Activated CD8-positive, alpha-beta memory T cell treated with anti-CD3 and anti-CD28 coated beads, Interleukin-2, amount 50 U/mL, for 4 hours (primary cell): ENCODE measurements around the gene SAE1.

Source experiments
- DNase-seq: peaks from one replicate; pipeline ENCODE4 v3.0.0-alpha.2; 2020

Gene SAE1

GRCh38 chr19:47168065-47168464 is 37.4 kb downstream of the SAE1 start:
- no peak for DNase-seq

GRCh38 chr19:47172666-47173455 is 42.2 kb downstream of the SAE1 start:
- DNase-seq: no peak

GRCh38 chr19:47176071-47176626 is 45.5 kb downstream of the SAE1 start:
- DNase-seq: no peak

DNA sequence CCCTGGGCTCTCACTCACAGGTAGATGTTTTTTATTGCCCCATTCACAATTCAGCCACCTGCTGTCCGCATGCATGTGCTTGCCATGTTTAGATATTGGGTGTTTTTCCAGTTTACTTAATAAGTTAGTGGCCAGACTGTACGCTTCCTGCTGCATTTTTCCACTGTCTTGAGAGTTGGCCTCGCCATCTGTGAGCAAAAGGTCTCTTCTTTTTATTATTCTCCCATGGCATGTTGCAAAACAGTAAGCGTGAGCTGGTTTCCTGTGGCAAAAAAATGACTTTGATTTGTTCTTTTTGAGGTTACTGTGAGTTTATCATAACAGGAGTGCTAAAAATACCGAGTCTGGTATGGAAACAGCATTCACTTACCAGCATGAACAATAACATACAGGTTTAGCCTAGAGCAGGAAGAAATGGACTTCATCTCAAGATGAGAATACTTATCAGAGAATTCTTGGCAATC is 46.0 kb downstream of the SAE1 start:
- DNase-seq: peak; percentile 37

- no peak for DNase-seq
Observed at GRCh38 chr19:47179653-47180310, 49.1 kb downstream of the SAE1 start.

GRCh38 chr19:47183601-47184000 is 53.0 kb downstream of the SAE1 start:
- DNase-seq: no peak

GRCh38 chr19:47186446-47187334 is 56.1 kb downstream of the SAE1 start:
- DNase-seq: peak; percentile 77

DNA sequence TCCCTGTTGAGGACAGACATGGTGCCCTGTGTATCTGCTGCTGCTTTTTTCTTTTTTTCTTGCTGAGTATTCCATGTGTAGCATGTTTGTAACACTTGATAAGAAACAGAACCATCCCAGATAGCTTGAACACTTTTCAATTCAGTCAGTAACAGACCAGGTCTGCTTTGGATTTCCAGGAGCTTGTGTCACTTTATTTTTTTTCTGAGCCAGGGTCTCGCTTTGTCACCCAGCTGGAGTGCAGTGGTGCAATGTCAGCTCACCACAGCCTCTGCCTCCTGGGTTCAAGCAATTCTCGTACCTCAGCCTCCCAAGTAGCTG is 56.7 kb downstream of the SAE1 start:
- no peak for DNase-seq

- DNase-seq: no peak
Observed at GRCh38 chr19:47187797-47188196, 57.2 kb downstream of the SAE1 start.

DNA sequence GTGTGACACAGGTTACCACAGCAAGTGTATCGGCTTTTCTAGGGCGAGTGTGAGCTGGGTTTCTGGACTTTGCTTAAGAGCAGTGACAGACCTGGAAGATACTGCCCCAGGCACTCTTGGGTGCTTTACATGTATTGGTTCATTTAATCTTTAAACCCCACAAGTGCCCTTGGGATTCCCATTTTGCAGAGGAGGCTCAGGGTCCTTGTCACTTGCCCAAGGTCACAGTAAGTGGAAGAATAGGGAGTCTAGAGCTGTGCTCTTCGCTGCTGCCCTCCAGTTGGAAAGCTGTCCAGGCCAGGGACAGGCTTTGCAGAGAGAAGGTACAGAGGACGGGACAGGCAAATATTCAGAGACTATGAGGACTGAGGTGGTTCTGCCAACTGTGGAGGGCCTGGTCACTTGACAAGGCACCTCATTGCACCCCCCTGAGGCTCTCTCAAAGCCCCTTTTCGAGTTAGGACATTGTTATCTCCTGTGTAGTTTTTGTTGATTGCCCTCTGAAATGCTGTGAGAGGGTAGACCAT is 57.9 kb downstream of the SAE1 start:
- DNase-seq: no peak

- DNase-seq: peak; percentile 61
Observed at GRCh38 chr19:47190167-47190727, 59.6 kb downstream of the SAE1 start.

GRCh38 chr19:47195434-47195833 is 64.8 kb downstream of the SAE1 start:
- no peak for DNase-seq

DNA sequence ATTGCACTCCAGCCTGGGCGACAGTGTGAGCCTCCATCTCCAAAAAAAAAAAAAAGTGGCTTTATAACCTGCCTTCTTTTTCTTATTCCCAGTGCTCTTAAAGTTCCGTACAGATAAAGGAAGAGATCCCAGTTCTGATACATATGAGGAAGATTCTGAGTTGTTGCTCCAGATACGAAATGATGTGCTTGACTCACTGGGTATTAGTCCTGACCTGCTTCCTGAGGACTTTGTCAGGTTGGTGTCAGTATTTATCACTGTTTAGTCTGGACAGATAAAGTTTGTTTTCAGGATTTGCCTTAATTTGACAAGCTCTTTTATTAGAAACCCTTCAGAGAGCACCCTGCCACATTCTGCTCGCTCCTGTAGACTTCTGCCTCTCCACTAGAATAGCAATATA is 66.5 kb downstream of the SAE1 start:
- DNase-seq: no peak

- no peak for DNase-seq
Observed at GRCh38 chr19:47200530-47200929, 69.9 kb downstream of the SAE1 start.

- DNase-seq: no peak
Observed at GRCh38 chr19:47203254-47203653, 72.6 kb downstream of the SAE1 start.

DNA sequence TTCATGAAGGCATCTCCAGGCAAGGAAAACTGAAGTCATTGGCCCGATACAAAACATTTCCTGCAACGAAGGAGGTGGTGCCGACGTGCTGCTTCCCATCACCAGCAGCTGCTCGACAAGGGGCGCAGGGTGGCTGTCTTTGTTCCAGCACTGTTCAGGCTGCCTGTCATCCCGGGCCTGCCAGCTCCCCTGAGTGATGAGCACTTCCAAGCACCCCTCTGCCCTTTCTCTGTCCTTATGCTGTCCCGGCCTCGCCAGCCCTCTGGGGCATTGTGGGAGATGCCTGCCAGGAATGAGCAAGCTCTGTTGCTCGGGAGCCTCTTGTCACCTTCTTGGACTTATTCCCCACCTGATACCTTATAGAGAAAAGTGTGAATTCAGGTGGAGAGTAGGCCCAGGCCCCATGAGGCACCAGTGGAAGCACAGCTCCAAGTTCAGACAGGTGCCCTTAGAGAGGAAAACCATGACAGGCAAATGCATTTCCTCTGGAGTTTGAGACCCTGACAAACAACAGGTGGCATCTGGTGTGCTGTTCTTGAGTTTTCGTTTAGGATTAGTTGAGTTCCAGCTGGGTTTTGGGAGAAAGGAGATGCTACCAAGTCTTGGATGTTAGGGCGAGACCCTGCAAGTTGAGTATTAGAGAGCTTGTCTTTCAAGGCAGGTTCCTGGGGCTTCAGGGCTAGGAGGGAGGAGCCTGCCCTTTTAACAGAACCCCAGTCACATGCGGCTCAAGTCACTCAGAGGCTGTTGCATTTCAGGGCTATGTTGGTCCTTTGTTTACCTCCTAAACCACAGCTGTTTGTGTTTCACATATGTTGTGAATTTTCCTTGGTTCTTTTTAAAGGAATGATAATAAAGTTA is 78.9 kb downstream of the SAE1 start:
- no peak for DNase-seq

GRCh38 chr19:47210180-47210490 is 79.5 kb downstream of the SAE1 start:
- no peak for DNase-seq

DNA sequence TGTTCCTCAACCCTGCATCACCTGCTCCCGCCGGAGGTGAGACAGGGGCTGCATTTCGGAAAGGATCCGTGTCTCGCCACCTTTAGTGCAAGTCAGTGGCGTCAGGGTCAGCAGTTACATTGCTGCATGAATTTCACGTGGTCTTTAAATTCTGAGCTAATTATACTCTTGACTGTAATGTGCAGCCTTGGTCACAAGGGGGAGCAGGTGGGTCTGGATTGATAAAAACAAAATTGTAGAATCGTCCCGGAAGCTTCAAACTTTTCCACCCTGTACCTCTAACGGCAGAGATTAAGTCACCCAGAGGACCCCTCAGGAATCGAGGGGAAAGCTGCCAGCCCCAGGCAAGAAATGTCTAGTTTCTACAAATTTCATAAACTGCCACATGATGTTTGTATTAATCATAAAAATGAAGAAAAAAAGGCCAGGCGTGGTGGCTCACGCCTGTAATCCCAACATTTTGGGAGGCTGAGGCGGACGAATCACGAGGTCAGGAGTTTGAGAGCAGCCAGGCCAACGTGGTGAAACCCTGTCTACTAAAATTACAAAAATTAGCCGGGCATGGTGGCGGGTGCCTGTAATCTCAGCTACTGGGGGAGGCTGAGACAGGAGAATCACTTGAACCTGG is 80.2 kb downstream of the SAE1 start:
- peak; percentile 83 for DNase-seq

- DNase-seq: no peak
Observed at GRCh38 chr19:47215581-47215980, 84.9 kb downstream of the SAE1 start.

GRCh38 chr19:47221080-47221841 is 90.6 kb downstream of the SAE1 start:
- DNase-seq: no peak

DNA sequence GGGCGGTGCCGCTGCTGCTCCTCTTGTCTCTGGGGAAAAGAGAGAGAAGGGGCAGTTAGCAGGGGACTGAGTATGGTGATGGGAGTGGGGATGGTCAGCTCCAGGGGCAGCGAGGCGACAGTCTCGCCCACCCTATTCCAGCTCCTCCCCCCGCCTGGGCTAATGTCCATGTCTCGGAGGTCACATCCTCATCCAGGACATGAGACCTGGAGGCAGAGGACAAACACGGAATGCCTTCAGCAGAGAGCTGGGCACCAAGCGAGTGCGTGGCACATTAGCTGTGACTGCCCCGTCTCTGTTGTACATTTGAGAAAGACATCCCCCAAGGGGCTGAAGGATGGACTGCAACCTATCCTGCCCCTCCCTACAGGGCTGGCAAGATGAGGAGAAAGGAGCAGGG is 91.3 kb downstream of the SAE1 start:
- no peak for DNase-seq
